ENCODE data around the gene WNT5B. TPM values are rescaled to one million over a fixed set of nuclear protein-coding genes. Genes with fewer than 3 reads are reported as not detected.
A peak's percentile ranks its signal among the peaks of the same experiment; 100 is the strongest.

The WNT5B gene
- total and polyA plus RNA-seq, 9 donors = 3.1 to 20.3 (median 8.5) TPM

DNA sequence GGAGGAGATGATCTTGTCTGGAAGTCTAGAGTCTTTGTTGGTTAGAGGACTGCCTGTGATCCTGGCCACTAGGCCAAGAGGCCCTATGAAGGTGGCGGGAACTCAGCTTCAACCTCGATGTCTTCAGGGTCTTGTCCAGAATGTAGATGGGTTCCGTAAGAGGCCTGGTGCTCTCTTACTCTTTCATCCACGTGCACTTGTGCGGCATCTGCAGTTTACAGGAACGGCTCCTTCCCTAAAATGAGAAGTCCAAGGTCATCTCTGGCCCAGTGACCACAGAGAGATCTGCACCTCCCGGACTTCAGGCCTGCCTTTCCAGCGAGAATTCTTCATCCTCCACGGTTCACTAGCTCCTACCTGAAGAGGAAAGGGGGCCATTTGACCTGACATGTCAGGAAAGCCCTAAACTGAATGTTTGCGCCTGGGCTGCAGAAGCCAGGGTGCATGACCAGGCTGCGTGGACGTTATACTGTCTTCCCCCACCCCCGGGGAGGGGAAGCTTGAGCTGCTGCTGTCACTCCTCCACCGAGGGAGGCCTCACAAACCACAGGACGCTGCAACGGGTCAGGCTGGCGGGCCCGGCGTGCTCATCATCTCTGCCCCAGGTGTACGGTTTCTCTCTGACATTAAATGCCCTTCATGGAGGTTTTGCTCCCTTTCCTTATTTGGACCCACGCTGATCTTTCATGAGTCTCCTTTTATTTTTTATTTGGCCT lies 17.7 kb downstream of the WNT5B start:
- Histone ChIP-seq H3K27ac (no peak overlapping the region), H3K36me3 (no peaks in the 10 kb centered on the region), H3K4me3 (no peak overlapping the region), H3K4me1 (ENCODE audit: insufficient read depth) (peaks cover 6% of the 10 kb centered on the region), H3K9me3 (no peaks in the 10 kb centered on the region), H3K27me3 (no peaks in the 10 kb centered on the region)
- TF ChIP-seq POLR2A (IDR thresholded peaks at IDR 0.05) = no peak
- no peak for TF ChIP-seq EP300 (IDR thresholded peaks at IDR 0.05)
- TF ChIP-seq, protein P1, sequence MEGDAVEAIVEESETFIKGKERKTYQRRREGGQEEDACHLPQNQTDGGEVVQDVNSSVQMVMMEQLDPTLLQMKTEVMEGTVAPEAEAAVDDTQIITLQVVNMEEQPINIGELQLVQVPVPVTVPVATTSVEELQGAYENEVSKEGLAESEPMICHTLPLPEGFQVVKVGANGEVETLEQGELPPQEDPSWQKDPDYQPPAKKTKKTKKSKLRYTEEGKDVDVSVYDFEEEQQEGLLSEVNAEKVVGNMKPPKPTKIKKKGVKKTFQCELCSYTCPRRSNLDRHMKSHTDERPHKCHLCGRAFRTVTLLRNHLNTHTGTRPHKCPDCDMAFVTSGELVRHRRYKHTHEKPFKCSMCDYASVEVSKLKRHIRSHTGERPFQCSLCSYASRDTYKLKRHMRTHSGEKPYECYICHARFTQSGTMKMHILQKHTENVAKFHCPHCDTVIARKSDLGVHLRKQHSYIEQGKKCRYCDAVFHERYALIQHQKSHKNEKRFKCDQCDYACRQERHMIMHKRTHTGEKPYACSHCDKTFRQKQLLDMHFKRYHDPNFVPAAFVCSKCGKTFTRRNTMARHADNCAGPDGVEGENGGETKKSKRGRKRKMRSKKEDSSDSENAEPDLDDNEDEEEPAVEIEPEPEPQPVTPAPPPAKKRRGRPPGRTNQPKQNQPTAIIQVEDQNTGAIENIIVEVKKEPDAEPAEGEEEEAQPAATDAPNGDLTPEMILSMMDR (IDR thresholded peaks at IDR 0.05) = no peak
- intact Hi-C loops (cut with DNase I) = loop anchor here in 1 of 4 donors (10.0 kb wide), 1 partner anchor 938 kb away; no protein-coding TSS in a partner anchor
- DNase-seq = no peak
- 70 to 82% (median 77%) methylated on average over 17 to 21 of the region's 21 CpGs for WGBS, 3 donors

- TF ChIP-seq EP300 (IDR thresholded peaks at IDR 0.05) (no peak), POLR2A (IDR thresholded peaks at IDR 0.05) (no peak)
- TF ChIP-seq, protein P1 (IDR thresholded peaks at IDR 0.05) = no peak
- Histone ChIP-seq H3K4me3 (no peak overlapping the region), H3K27ac (no peak overlapping the region), H3K27me3 (no peaks in the 10 kb centered on the region), H3K9me3 (no peaks in the 10 kb centered on the region), H3K4me1 (ENCODE audit: insufficient read depth) (peaks cover 6% of the 10 kb centered on the region), H3K36me3 (no peaks in the 10 kb centered on the region)
- intact Hi-C loops (cut with DNase I) = loop anchor here in 1 of 4 donors (10.0 kb wide), 1 partner anchor 938 kb away; no protein-coding TSS in a partner anchor
- WGBS, 3 donors = 89 to 92% (median 91%) methylated on average over 3 of the region's 3 CpGs
- DNase-seq = no peak
These were observed 18.2 kb downstream of the WNT5B start for GRCh38 chr12:1647285-1647669.

- Histone ChIP-seq H3K4me1 (ENCODE audit: insufficient read depth) (peaks cover 4% of the 10 kb centered on the region), H3K36me3 (no peaks in the 10 kb centered on the region), H3K4me3 (no peak overlapping the region), H3K27ac (peak overlapping the region; percentile 44 to 79), H3K27me3 (no peaks in the 10 kb centered on the region), H3K9me3 (no peaks in the 10 kb centered on the region)
- intact Hi-C loops (cut with DNase I) = loop anchor here in 3 of 4 donors (2.0 to 10.0 kb wide), 4 partner anchors 140 to 287 kb away; no protein-coding TSS in a partner anchor
- DNase-seq = no peak
- 6 to 11% (median 9%) methylated on average over 5 of the region's 5 CpGs for WGBS, 3 donors
- TF ChIP-seq, protein P1 (IDR thresholded peaks at IDR 0.05) = no peak
- no peak for TF ChIP-seq POLR2A (IDR thresholded peaks at IDR 0.05)
- no peak for TF ChIP-seq EP300 (IDR thresholded peaks at IDR 0.05)
These were observed 21.4 kb downstream of the WNT5B start for GRCh38 chr12:1650260-1650977.

GRCh38 chr12:1650978-1651361 lies 21.9 kb downstream of the WNT5B start:
- no peaks in the 10 kb centered on the region for H3K9me3 ChIP-seq
- H3K4me1 ChIP-seq (ENCODE audit: insufficient read depth) = peaks cover 4% of the 10 kb centered on the region
- H3K4me3 ChIP-seq = no peak overlapping the region
- no peaks in the 10 kb centered on the region for H3K27me3 ChIP-seq
- H3K36me3 ChIP-seq = no peaks in the 10 kb centered on the region
- no peak for DNase-seq
- WGBS, 3 donors = 9 to 17% (median 17%) methylated on average over 6 of the region's 6 CpGs
- peak overlapping the region; percentile 44 to 79 for H3K27ac ChIP-seq
- intact Hi-C loops (cut with DNase I) = loop anchor here in 3 of 4 donors (2.0 to 10.0 kb wide), 4 partner anchors 140 to 286 kb away; no protein-coding TSS in a partner anchor
- TF ChIP-seq POLR2A (IDR thresholded peaks at IDR 0.05) (no peak), EP300 (IDR thresholded peaks at IDR 0.05) (no peak)
- TF ChIP-seq, protein P1 (IDR thresholded peaks at IDR 0.05) = no peak

All from ovary (tissue), 9 donors.